GM18498 (cell line): ENCODE data around the gene UBE2L3.
A peak's percentile ranks its signal among the peaks of the same experiment; 100 is the strongest.
"Not testable (repeated sequence)": the region's sequence is repeated elsewhere in the genome, so short reads cannot be mapped to it uniquely, and the experiment has no call there.

Source experiments
- ATAC-seq: cut with Tn5 transposase; IDR thresholded peaks from one replicate; pipeline ENCODE4 v1.9.1; 2021; ENCODE audit warnings: mild to moderate bottlenecking, moderate library complexity; ENCODE audit not compliant: unreplicated experiment

UBE2L3 gene

DNA sequence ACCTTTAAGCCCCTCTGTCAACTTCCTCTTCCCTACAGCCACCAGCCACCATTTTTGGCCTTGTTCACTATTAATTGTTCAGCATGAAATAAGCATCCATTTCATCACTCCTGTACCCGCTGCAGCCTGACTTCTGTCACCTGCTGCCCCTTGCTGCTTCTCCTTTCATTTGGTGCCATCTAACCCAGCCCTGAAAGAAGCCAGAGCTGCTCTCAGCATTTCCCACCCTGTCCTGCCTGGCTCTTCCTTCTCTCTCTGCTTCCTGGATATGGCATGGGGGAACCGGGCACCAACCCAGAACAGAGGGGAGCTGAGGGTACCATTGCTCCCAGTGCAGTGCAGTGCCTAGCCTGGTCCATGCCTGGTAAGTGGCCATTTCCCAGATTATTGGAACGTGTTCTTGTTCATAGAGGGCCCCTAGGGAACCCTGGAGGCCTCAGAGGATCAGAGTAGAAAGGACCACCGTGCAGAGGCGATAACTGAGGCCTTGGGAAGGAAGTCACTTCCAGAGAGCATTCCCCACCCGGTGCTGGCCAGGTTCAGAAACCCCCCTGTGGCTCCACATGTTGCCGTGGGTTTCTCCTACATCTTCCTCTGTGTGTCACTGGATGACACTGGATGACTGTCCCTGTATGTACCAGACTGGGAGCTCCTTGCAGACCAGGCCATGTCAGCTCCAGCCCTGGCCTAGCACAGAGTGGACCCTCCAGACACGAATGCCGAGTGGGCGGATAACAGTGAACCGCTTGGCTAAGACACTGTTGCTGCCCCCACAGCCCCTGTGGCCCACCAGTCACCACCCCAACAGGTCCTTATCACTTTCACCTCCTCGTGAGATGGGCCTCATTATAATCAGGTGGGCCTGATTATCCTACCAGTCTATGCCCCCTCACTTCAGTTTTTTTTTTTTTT lies 57.6 kb downstream of the UBE2L3 start:
- ATAC-seq = no peak

DNA sequence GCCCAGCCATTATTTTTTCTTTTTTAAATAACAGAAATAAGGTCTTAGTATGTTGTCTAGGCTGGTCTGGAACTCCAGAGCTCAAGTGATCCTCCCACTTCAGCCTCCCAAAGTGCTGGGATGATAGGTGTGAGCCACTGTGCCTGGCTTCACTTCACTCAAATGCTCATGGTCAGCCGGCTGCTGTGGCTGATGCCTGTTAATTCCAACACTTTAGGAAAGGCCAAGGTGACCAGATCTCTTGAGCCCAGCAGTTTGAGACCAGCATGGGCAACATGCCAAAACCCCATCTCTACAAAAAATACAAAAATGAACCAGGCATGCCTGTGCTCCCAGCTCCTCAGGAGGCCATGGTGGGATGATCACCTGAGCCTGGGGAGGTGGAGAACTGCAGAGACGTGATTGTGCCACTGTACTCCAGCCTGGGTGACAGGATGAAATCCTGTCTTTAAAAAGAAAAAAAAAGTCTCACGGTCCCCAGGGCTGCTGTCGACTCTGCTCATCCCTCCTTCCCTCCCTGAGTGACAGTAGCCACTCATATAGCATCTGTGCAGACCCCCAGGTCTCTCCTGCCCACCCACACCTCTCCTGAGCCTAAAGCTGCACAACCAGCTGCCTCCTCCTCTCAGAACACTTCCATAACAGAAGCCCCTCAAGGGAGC lies 58.7 kb downstream of the UBE2L3 start:
- ATAC-seq = no peak

DNA sequence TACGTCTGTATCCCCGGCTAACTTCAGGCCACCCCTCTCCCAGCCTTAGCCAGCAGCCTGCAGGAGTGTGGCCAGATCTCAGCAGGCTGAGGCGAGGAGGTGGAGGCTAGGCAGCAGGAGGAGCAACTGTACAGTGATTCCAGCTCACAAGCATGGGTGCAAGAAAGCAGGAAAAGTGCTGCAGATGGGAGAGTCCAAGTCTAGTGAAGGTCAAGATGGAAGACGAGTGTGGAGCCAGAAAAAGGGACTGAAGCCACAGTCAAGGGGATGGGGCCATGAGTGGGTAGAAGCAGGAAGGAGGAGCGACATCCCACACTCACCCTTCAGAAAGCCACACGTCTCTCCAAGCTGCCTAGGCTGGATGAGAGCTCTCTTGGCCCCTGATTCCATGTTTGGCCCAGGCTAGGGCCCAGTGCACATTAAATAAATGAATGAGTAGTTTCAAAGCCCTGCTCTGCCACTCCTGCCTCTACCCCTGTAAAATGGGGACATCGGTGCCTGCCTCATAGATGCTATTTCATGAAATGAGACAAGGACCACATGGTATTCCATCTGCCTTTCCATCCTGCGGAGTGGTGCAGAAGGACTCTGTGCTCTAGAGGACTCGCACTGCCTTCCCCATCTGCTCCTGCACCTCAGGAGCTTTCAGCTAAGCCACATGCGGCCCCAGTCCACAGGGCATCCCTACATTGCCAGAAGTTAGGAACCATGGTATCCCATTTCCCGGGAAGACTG lies 59.4 kb downstream of the UBE2L3 start:
- ATAC-seq = no peak

DNA sequence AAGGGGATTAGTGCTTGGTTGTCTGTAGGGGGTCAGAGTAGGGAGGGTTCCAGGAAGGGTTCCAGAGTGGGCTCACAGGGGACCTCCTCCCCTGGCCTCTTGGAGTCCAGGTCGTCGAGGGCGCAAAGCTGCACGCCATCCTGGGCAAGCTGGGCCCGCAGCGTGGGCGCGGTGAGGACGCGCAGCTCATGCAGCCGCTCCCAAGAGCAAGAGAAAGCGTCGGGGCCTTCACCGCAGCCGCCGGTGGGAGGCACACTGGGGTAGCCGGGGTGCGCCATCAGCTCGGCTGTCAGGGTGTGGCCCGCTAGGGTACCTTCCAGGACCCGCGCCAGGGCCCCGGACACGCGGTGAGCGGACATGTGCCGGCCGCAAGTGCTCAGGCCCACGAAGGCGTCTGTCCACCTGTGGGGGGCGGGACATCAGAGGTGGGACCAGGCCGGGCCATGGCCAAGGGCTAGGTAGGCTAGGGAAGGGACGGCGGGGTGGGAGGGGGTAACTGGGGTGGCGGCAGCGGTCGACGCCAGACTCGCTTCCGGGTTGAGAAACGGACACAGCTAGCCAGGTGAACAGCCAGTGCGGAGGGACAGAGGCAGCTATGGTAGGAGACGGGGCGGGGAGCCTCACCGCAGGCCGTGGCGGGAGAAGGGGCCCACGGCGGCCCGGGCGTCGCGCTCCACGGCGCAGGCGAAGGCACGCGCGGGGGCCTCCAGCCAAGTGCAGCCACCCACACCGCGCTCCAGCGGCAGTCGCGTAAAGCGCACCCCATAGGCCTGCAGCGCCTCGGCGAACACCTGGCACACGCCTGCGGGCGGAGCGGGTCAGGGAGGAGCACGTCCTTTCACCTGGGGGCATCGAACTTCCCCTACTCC lies 61.1 kb downstream of the UBE2L3 start:
- no peak for ATAC-seq

DNA sequence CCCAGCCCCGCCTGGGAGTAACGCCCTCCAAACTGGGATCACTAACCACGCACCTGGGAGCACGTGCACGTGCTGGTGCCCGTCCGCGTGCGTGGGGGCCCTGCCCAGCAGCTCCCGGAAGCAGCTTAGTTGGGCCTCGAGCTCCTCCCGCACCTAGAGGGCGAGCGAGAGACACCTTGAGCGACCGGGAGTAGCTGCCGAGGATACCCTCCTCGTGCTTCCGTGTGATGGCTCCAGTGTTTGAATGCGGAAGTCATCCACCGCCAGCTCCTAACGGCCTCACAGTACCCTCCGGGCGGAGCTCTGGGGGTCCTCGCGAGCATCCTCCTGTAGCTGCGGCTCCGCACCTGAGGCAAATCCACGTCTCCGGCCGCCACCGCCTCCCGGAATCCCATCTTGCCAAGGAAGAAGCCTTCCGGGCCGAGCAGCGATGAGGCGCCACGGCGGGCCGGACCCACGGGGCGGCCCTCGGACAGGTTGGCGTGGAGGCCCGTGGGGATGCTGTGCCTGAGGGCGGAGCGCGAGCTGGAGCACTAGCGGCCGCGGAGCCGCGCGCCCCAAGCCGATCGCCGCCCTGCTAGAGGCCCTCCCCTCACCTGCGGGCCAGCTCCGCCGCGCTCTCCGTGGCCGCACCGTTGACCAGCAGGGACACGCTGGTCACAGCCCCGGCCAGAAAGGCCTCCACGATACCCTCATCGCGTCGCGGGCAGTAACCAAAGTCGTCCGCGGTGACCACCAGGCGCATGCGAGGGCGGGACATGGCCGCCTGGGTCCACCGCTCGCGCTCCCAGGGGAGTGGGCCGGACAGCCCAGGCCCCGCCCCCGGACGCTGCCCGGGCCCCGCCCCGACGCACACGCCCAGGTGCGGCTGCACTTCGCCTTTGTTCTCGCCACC lies 62.0 kb downstream of the UBE2L3 start, which contains the start of gene YDJC:
YDJC (minus strand) TSS at position 768 of the 895 bp plus-strand sequence; CDS start at position 760, 8 bp downstream.
- peak; percentile 78 for ATAC-seq

DNA sequence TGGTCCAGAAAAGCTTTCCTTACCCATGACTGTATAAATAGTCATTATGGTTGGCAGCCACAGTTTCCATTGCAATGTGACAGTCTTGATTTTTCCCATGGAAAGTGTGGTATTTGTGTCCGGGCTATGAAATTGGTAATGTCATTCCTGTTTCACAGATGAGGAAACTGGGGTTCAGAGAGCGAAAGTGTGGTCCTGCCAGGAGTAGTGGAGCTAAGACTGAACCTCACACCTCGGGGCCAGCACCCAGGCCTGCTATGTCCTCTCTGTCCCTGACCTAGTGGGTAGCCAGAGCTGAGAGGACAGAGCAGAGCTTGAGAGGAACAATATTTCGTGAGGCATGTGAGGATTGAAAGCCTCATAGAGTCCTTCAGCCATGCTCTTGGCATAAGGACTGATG lies 63.5 kb downstream of the UBE2L3 start:
- ATAC-seq = no peak

DNA sequence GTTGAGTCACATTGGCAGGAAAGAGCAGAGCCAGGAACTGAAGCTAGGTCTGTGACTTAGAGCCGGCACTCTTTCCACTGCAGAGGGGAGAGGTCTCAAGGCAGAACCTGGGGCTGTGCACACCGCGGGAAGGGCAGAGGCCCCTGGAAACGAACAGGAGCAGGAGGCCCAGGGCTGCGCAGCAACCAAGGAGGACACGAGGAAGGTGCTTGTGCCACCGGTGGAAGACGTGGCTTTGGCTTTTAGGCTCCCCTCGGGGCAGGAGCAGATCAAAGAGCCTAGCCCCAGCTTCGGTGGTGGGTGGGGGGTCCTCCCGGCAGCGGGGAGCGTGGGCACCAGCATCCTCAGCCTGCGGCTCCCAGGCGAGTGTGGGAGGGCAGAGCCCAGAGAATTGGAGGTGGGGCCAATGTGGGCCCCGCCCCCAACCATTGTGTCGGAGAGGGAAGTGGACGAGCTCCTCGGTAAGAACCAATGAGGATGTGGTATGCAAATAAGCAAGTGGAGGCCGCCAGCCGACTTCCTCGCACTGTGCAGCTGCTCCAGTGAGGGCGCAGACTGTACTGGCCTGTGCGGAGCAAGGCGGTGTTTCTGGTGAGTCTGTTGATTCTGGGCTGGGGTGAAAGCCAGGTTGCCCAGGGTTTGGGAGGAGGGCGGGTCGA lies 64.9 kb downstream of the UBE2L3 start, which contains the start of gene CCDC116:
CCDC116 (plus strand) TSS at position 524 of the 659 bp plus-strand sequence. CDS start 422 bp downstream, outside the sequence.
- ATAC-seq = no peak

DNA sequence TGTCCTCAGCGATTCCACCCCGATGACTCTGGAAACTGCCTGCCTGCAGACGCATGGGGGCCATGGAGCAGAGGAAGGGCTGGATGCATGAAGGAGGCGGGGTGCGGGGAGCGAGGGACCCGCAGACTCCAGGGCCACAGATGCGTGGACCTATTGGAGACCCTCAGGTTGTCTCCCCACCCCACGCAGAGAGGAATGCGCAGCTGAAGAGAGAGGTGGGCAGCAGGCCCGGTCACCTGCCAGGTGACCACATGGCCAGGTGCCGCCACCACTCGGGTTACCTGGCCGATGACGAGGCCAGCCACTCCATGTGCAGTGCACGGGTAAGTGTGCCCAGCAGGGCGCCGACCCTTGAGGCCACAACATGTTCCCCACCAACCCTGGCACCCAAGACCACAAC lies 65.4 kb downstream of the UBE2L3 start:
- ATAC-seq = no peak

DNA sequence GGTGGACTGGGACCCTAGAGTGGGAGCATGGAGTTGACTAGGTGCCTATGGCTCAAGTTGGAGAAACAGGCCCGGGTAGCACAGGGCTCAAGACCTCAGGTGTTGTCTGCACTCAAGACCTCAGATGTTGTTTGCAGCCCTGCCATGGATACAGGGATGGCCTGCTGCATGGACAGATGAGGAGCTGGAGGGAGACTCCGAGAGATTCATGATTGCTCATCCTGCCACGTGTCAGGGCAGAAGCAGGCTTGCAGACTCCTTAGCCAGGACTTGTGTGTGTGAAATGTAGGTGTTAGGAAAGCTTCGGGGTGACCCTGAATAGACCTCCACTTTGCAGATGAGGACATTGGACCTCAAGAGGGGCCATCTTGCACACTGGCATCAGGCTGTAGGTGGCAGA lies 66.0 kb downstream of the UBE2L3 start:
- ATAC-seq = no peak

DNA sequence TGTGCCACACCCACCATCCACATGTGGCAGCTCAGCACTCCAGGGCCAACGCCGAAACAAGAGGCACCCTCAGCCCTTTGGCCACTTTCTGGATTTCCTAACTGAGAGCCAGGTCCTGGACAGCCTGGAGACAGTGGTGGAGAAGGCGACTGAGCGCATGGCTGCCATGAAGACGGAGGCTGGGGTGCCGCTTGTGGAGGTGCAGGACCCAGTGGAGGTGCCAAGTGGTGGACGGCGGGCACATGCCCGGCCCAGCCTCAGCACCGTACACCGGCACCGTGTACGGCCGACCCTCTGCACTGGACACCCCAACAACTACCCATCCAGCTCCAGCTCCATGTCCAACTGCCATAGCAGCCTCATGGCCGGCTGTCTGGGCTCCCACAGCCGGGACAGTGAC lies 66.6 kb downstream of the UBE2L3 start:
- no peak for ATAC-seq

DNA sequence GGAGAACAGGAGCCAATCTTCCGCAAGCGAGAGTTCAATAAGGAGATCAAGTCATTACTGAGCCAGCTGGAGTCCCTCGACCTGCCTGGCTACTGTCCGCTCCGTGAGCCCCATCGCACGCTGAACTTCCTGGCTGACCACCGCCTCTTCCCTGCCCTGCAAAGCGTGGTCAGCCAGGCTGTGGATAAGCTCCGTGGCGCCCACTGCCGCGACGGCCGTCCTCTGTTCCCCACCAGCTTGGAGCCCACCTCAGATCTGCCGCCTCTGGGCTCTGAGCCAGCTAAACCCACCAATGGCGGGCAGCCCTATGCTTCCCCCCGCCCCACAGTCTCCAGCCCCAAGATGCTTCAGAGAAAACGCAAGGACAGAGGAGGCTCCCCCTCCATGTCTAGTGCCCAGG lies 67.3 kb downstream of the UBE2L3 start:
- ATAC-seq = no peak

DNA sequence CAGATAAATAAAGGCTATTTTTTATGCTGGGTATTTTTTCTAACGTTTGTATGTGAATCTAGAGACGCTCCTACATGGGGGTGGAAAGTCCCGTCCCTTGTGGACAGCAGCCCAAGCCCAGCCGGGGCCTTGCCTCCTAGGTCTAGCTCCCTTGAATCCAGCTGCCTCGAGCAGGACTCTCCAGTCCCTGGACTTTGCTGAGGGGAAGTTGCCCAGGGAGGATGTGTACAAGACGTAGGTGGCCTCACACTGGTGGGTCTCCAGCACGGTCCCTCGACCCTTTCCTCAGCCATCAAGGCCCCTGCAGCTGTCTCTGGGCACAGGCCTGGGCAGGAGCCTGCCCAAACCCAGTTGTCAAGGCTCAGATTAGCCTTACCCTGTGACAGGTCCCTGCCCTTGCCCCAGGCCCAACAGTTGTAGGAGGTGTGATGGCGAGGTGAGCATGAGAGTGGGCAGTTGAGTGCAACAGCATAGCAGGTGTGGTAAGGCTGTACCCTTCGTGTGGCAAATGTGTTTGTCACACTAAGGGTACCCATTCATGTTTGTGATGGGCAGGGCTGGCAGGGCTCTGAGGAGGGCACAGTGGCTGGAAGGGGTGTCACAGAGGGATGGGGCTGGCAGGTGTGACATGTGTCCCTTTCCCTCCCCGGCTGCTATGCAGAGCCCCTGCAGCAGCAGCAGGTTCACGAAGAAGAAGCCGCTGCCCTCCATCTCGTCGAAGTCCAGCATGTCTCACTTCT lies 68.4 kb downstream of the UBE2L3 start:
- ATAC-seq = no peak

DNA sequence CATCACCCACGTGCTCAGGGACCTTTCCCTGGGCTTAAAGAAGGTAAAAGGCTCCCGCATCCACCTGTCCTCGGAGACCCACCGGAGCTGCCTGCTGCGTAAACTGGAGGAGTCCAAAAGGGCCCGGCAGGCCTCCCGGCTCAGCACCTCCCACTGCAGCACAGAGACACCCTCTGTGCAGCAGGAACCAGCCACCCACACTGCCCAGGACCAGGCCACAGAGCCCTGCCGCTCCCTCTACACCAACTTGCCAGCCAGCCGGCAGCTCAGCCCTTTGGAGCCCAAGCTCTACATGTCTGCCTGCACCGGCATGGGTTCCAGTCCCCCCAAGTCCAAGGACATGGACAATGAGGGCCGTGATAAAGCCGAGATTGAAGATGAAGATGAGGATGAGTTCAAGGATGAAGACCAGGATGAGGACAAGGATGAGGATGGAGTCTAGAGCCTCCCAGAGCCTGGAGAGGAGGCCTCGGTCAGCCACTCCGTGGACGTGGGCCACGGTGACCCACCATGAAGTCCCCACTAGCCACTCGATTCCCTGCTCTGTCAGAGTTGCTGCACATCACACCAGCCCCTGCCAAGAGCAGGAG lies 69.2 kb downstream of the UBE2L3 start:
- no peak for ATAC-seq

DNA sequence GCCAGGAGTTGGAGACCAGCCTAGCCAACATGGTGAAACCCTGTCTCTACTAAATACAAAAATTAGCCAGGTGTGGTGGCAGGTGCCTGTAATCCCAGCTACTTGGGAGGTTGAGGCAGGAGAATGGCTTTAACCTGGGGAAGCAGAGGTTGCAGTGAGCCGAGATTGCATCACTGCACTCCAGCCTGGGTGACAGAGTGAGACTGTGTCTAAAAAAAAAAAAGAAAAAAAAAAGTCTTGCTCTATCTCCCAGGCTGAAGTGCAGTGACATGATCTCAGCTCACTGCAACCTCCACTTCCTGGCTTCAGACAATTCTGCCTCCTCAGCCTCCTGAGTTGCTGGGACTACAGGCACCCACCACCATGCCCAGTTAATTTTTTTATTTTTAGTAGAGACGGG lies 69.9 kb downstream of the UBE2L3 start:
- not testable (repeated sequence) for ATAC-seq

DNA sequence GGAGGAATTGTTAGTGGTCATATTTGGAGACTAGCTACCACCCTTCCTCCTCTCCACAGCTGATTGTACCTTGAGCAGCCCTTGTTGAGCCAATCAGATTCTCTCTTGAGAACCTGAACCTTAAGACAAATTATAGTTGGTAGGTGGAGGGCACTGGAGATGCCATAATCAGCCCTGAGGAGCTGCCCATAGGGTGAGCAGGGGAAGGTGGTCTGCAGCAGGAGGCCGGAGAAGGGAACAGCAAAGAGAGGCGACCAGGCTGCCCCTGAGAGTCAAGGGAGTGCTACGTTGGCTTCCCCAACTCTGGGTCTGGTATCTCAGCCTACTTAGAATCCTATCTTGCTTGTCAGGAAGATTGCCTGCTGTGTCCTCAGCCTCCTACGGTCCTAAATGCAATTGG lies 71.8 kb downstream of the UBE2L3 start:
- no peak for ATAC-seq

DNA sequence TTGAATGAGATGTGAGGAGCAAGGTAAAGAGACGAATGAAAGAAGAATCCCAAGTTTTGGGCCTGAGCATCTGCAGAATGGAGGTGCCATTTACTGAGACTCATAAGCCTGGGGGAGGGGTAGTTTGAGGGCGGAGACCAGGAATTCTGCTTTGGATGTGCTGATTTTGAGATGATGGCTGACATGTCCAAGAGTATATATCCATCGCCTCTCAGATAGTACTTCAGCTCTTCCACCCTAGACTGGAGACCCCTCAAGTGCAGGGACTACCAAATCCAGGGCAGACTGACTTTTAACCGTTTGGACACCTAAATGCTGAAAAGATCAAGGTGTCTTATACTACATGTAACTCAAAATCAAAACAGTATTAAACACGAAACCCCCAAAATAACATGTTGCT lies 73.3 kb downstream of the UBE2L3 start:
- ATAC-seq = no peak

DNA sequence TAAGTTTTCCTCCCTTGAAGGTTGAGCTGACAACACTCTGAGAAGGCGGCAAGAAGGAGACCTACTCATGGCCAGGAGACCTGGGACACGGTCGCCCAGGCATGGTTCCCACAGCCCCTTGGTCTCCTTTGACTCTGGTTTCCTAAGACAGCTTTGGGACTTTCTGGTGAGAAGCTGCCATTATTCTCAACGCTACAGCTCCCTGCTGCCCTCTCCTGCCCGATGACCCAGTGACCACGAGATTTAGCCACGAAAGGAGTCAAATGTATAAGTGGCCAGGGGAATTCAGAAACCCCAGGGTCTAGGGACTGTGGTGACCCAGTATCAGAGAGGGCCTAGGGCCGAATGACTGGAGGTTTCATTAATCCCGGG lies 73.9 kb downstream of the UBE2L3 start:
- ATAC-seq = no peak
